ENCODE data around the gene NRIP1. TPM values are rescaled to one million over a fixed set of nuclear protein-coding genes. Genes with fewer than 3 reads are reported as not detected.

NRIP1 gene
- total and polyA plus RNA-seq, 2 donors (not counting 3 experiments of a cell fraction or from before 2014, with no cell fraction given) = 2.8 to 24.0 TPM

DNA sequence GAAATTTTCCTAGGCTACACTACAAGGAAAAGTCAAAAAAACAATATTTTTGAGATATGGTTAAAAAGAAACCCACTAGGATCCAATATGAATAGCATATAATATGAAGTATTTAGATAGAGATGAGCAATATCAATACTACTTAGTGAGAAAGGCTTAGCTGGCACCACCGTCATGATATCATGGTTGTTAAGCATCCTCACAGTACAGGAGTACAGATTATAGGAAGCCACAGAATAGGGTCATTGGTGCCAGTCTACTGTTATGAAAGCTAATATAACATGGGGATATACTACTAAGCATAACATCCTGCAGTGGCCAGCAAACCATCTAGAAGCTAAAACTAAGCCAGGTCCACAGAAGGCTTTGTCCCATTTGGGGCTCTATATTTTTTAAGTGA, 28.4 kb upstream of the NRIP1 start:
- Histone ChIP-seq H3K4me2 (ENCODE audit: insufficient read depth, low read length) (no peak overlapping the region), H3K9me1 (replicated peaks; ENCODE audit: control insufficient read depth, extremely low read depth, insufficient read depth, low read length) (no peaks in the 10 kb centered on the region), H3K4me3 (replicated peaks in 1 of 3; ENCODE audit: insufficient read depth in 1 of 3, low read depth in 1 of 3, low read length in 3 of 3) (no peak overlapping the region), H3K27me3 (ENCODE audit: control insufficient read depth in 2 of 2, insufficient read depth in 2 of 2, low read length in 2 of 2) (no peaks in the 10 kb centered on the region), H3K9me3 (replicated peaks; ENCODE audit: control insufficient read depth, insufficient read depth, low read length) (no peaks in the 10 kb centered on the region), H3K4me1 (ENCODE audit: control insufficient read depth, extremely low read depth, insufficient read depth, low read length) (no peaks in the 10 kb centered on the region), H3K79me2 (ENCODE audit: control insufficient read depth, insufficient read depth, low read length) (no peaks in the 10 kb centered on the region), H2AFZ (ENCODE audit: low read depth, low read length) (no peak overlapping the region), H3K27ac (ENCODE audit: insufficient read depth, low read depth, low read length) (no peak overlapping the region), H3K9ac (replicated peaks; ENCODE audit: extremely low read depth, insufficient read depth, low read length) (no peak overlapping the region), H3K36me3 (ENCODE audit: control insufficient read depth in 2 of 2, extremely low read depth in 1 of 2, insufficient read depth in 2 of 2, low read length in 2 of 2) (no peaks in the 10 kb centered on the region), H4K20me1 (replicated peaks; ENCODE audit: control insufficient read depth, extremely low read depth, insufficient read depth, low read length) (no peaks in the 10 kb centered on the region)
- no TSS peak for BruUV-seq (replicated peaks)
- intact Hi-C loops (cut with micrococcal nuclease) (no loop called here), dilution Hi-C loops (cut with MboI; ENCODE audit: extremely low pct_ligation_motif_present, low sequenced_read_pairs) (no loop called here)
- FAIRE-seq (no peak), DNase-seq (ENCODE audit: low read depth, low spot score) (no peak)
- ChIA-PET CTCF (no interaction called here), POLR2A (no interaction called here)
- no peak for TF ChIP-seq POLR2AphosphoS5 (IDR thresholded peaks at IDR 0.05; ENCODE audit: insufficient read depth, low read depth, low read length)
- no peak for TF ChIP-seq GATA2 (IDR thresholded peaks at IDR 0.05; ENCODE audit: insufficient read depth, insufficient read length, low read depth, low read length)
- TF ChIP-seq FOS (IDR thresholded peaks at IDR 0.05; ENCODE audit: borderline replicate concordance, insufficient read depth, low read length) = no peak
- TF ChIP-seq, protein P1, sequence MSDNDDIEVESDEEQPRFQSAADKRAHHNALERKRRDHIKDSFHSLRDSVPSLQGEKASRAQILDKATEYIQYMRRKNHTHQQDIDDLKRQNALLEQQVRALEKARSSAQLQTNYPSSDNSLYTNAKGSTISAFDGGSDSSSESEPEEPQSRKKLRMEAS (IDR thresholded peaks at IDR 0.05; ENCODE audit: insufficient read depth, insufficient read length) = no peak
- TF ChIP-seq, protein P2, sequence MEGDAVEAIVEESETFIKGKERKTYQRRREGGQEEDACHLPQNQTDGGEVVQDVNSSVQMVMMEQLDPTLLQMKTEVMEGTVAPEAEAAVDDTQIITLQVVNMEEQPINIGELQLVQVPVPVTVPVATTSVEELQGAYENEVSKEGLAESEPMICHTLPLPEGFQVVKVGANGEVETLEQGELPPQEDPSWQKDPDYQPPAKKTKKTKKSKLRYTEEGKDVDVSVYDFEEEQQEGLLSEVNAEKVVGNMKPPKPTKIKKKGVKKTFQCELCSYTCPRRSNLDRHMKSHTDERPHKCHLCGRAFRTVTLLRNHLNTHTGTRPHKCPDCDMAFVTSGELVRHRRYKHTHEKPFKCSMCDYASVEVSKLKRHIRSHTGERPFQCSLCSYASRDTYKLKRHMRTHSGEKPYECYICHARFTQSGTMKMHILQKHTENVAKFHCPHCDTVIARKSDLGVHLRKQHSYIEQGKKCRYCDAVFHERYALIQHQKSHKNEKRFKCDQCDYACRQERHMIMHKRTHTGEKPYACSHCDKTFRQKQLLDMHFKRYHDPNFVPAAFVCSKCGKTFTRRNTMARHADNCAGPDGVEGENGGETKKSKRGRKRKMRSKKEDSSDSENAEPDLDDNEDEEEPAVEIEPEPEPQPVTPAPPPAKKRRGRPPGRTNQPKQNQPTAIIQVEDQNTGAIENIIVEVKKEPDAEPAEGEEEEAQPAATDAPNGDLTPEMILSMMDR (IDR thresholded peaks at IDR 0.05; ENCODE audit: extremely low read depth in 1 of 2, insufficient read depth in 1 of 2, low read depth in 1 of 2, low read length in 2 of 2) = no peak
- no peak for TF ChIP-seq EZH2 (IDR thresholded peaks at IDR 0.05; ENCODE audit: borderline replicate concordance, low read depth, low read length, severe bottlenecking)
- no peak for TF ChIP-seq POLR2A (IDR thresholded peaks at IDR 0.05; ENCODE audit: low read depth, low read length)
- no peak for TF ChIP-seq MYC (IDR thresholded peaks at IDR 0.05; ENCODE audit: low read depth, low read length)
- no peak for TF ChIP-seq JUN (IDR thresholded peaks at IDR 0.05; ENCODE audit: borderline replicate concordance, insufficient read depth, insufficient read length, low read depth)

Measured in endothelial cell of umbilical vein (primary cell).